DMS53 treated with DMSO at 0.1 percent for 48 hours (cell line): ENCODE measurements around the gene LDB3.
"Not testable (repeated sequence)": the region's sequence is repeated elsewhere in the genome, so short reads cannot be mapped to it uniquely, and the experiment has no call there.

Source experiments
- DNase-seq: peaks from one replicate; lab custom pipeline; 2025; ENCODE audit not compliant: unreplicated experiment; lab: John Stamatoyannopoulos, UW

Gene LDB3

DNA sequence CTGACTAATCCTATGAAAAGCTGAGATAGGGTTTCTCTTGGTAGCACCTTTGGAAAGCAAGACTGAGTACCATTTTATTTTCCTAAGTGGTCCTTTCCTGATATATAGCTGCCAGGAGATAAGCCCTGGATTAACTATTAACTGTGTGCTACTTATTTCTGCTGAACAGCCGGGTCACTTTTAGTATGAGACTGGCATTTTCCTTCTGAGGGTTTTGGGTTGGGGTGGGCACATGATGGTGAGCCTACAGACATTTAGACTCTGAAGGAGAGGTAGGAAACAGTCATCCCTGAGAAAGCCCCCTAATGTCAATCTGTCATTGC is 58.3 kb downstream of the LDB3 start:
- DNase-seq: no peak

DNA sequence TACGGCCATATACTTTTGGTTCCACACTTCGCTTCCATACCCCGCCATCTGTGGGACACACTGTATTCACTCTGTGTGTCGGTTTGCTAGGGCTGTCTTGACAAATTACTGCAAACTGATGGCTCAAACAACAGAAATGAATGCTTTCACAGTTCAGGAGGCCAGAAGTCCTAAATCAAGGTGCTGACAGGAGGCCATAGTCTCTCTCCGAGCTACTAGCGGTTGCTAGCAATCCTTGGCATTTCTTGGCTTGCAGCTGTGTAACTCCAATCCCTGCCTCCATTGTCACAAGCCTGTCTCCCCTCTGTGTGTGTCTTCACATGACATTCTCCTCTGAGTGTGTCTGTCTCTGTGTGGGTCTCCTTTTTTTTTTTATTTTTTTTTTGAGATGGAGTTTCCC is 59.2 kb downstream of the LDB3 start:
- DNase-seq: no peak

GRCh38 chr10:86728056-86728455 is 59.7 kb downstream of the LDB3 start:
- no peak for DNase-seq

- no peak for DNase-seq
These were observed 61.4 kb downstream of the LDB3 start for GRCh38 chr10:86729677-86730076.

DNA sequence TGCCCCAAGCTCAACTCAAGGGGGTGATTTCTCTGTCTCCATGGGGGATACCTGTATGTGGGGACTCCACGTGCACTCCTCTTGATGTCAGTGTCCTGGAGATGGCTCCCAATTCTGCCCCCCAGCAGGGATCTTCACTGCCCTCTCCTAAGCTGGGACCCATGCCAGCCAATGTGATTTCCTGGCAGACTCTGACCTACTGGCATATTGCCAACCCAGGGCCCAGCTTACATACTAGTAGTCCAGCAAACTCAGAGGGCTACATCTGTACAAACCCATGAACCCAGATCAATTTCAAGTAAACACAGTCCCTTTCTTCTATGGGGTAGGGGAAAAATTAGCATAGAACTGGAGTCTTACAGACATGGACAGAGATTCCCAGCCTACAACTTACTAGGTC is 61.9 kb downstream of the LDB3 start:
- peak; percentile 7 for DNase-seq

DNA sequence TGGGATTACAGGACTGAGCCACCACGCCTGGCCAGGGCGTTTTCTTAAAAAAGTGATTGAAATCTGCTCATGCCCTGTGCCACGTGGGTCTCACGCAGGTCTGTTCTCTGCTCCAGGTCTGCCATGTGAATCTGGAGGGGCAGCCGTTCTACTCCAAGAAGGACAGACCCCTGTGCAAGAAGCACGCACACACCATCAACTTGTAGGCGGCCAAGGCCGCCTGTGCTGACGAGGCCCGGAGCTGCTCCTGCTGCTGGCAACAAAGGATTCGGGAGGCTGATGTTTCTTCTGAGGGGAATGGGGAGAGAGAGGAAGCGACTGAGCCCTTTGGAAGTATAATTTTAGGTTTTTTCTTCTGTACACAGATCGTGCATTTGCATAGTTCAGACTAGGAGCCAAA is 64.5 kb downstream of the LDB3 start:
- DNase-seq: no peak

DNA sequence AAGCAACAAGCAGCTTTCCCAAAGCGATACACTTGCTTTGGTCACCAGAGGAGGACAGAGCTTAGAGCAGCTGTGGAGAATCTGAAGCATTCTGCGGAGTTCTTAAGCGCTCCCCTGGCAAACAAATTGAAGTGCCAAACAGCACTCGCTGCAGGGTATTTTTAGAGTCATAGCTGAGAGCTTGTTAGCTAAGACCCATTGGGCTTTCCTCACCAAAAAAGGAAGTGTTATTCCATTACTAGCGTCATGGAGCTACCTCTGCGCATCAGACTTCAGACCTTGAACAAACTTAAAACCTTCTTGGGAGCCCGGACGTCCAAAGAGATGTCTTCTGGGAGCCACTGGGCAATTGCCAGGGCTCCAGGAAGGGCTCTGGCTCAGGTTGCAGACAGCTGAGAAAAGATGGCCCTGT is 65.0 kb downstream of the LDB3 start:
- no peak for DNase-seq

DNA sequence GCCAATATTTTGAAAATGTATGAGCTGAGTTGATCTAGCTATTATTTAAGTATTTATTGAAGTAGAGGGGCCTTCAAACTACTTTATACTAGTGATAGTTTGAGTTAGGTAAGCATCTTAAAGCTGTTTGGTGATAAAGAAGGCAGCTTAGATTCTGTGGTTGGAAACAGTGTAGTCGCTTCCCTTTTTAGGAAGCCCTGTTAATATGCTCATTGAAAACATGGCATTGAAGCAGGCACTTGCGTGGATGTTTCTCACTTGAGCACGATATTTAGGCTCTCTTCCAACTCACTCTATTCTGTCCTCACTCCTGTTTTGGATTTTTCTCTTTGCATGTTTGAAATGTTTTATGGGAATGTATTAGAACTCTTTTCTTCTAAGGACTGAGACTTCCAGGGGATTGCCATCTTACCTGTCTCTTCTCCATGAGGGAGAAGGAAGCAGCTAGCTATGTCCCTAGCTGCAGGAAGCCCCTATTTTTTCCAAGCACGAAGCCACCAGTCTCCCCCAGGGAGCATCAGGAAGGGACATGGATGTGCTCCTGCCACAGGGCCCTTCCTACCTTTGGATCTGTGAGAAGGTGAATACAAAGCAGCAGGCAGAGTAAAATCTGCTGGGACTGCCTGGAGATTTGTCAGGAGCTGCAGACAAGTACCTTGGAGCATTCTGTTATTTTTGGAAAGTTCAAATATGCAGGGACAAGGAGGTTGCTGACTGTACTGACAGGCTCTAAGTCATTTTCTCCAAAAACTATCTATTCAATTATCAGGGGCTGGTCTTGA is 66.1 kb downstream of the LDB3 start:
- no peak for DNase-seq

DNA sequence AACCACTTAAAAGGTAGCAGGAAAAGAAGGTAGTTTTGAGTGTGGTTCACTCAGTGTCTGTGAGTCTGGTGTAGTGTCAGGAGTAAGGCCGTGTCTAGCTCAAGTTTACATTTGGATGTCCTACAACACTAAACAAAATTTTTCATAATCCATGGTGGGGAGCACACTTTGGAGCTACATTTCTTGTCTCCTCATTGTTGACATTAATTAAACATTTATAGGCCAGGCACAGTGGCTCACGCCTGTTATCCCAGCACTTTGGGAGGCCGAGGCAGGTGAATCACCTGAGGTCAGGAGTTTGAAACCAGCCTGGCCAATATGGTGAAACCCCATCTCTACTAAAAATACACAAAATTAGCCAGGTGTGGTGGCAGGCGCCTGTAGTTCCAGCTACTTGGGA is 67.0 kb downstream of the LDB3 start:
- DNase-seq: not testable (repeated sequence)

DNA sequence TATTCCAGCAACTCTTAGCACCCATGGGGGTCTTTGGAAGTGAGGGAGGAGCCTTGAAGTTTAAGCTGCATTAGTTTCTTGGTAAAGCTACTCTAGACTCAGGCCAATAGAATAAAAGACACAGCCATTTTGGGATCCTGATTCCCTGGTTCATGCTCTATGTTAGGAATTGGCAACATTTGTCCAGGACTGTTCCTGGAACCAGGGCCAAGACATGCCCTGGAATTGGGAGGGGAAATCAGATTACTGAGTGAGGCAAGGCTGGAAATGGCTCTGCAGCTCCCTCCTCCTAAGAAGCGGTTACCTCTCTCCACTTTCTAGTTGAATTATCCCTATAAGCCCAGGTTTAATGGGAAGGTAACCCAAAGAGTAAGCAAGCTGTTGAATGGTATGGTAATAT is 73.9 kb downstream of the LDB3 start:
- no peak for DNase-seq

DNA sequence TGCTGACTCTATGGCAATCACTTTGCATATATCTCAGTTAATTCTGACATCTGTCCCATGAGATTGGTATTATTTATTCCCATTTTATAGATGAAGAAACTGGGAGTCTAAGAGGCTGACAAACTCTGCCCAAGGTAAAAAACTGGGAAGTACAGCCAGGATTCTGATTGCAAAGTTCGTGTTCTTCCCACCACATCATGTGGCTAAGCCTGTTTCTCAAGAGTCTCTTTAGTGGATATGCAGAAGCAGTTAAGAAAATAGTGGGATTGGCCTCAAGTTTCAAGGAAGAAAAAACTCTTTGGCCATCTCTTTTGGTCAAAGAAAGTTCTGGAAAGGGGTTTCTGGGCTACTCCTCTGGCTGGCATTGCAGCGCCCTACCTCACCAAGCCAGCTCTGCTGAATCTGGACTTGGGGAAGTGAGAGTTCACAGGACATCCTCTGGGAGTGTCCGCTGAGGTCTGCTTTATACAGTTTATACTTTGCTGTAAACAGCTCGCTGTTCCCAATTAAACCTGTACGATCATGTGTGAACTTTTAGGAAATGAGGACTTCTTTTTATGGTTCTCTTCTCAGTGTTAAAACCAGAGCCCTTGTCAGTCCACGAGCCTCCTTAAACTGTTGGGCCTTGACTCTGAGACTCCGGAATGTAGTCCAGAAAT is 75.9 kb downstream of the LDB3 start:
- DNase-seq: no peak

DNA sequence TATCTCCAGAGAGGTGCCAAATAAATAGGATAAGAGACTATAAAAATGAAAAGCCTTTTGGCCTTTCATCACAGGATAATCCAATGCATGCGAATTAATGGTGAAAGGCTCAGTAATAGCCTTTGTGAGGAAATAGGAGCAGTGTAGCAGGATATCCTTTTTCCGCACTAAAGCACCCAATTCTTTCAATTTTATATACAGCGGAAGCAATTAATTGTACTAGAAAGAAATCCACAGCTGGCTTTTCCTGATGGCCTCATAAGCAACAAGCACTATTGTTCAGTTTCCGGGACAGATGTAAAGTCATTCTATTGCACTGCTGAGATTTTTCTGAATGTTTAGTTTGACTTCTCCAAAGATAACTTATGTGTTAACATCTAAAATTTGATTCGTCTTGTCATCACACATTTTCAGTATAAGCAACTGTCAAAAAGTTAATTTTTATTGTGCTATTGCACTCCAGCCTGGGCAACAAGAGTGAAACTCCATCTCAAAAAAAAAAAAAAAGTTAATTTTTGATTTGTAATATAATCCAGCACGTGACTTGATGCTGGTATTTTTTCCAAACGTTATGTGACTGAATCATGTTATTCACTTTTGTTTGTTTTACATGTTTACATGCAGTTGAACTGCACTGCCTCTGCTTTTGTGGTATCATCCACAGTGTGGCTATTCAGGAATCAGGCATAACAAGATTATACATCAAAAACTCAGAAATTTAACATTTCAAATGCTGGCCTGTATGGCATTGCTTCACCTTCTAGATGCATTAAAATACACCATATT is 79.7 kb downstream of the LDB3 start:
- DNase-seq: no peak

DNA sequence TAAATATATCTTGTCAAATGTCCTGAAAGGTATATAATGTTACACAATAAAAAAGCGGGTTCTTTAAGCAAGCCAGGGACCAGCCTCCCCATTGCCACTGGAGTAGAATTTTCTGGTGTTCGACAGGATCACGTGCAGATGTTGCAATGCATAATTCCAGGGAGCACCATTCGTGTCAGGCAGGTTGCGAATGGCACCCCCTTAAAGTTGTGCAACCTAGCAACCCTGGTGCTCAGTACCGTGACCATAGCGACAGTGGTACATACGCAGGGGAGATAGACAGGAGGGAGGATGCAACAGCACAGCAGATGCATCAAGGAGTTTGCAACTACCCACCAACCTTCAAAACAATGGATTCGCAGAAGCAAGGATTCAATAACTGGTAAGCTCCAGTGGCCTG is 81.5 kb downstream of the LDB3 start:
- DNase-seq: no peak

- no peak for DNase-seq
These were observed 83.2 kb downstream of the LDB3 start for GRCh38 chr10:86751477-86751876.

GRCh38 chr10:86752311-86752710 is 84.0 kb downstream of the LDB3 start:
- peak; percentile 70 for DNase-seq

DNA sequence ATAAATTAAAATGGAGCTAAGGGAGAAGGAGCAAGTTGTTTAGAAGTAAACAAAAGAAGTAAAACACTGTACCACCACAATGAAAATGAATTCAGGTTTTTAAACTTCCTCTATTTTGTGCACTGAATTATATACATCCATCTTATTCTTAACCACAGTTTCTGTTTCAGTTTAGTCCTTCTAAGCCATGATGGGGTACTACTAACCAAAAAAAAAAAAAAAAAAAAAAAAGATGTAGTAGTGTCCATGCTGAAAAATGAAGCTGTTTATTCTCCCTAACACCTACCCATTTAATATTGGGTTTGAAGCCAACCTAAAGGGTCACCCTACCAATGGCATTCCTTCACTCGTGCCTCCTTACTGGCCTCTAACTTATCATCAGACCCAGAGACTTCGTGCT is 84.7 kb downstream of the LDB3 start:
- DNase-seq: no peak

DNA sequence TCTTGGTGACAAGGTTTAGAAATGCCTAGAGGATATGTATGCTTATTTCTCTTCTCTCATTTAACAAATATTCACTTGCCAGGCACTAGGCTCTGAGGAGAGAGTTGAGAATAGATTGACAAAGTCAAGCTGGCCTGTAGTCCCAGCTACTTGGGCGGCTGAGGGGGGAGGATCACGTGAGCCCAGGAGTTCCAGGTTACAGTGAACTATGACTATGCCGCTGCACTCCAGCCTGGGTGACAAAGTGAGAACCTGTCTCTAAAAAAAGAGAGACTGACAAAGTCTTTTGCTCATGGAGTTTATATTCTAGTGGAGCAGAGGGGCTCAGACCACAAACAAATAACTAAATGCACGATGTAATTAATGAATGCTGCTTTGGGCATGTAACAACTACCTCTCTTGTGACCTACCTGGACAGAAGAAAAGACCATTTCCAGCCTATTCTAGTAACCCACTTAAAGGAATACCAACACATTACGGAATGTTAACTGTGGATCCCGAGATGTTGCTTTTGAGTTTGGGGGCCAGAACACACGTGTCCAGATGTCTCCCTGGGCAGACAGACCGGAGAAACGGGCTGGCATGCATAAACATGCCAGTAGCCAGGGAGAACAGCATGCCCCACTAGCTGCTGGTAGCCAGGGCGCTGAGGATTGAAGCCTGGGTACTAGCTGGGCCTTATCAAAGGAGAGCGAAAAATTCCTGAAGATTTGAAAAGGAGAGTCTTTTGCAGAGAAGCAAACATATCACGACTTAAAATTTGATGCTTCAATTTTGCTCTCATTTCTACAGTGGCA is 85.5 kb downstream of the LDB3 start:
- no peak for DNase-seq

DNA sequence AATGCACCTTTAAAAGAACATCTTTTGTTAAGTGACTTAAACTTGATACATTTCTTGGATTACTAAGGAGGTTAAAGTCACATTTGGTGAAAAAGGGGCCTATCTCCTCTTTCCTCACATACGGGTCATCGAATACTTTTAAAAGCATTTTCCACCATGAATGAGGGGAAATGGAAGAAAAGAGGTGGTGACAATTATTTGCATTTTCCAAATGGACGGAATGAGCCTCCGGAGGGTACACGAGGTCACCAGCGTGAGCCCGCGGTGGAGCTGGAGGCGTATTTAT is 87.1 kb downstream of the LDB3 start:
- no peak for DNase-seq

- DNase-seq: peak; percentile 80
These were observed 87.6 kb downstream of the LDB3 start for GRCh38 chr10:86755740-86756510.

DNA sequence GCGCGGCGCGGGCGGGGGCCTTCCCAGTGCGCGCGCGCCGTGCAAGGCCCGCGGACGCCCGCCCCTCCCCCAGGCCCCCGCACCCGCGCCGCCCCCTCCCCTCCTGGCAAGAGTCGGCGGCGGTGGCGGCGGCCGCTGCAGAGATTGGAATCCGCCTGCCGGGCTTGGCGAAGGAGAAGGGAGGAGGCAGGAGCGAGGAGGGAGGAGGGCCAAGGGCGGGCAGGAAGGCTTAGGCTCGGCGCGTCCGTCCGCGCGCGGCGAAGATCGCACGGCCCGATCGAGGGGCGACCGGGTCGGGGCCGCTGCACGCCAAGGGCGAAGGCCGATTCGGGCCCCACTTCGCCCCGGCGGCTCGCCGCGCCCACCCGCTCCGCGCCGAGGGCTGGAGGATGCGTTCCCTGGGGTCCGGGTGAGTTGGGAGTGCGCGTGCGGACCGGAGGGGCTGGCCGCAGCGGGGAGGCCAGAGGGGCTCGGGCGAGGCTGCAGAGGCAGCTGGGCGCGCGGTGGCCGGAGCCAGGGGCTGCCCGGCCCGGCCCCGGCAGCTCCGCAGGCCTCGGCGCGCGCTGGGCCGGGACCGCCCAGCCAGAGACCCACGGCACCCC is 88.3 kb downstream of the LDB3 start, which contains the start of gene BMPR1A:
Gene BMPR1A (plus strand): TSS at position 109 of the 602 bp plus-strand sequence. CDS start 119,400 bp downstream, outside the sequence.
- no peak for DNase-seq
